Prostate gland (tissue), 2 donors: ENCODE measurements around the gene SPRED1.

ENCODE experiments used
- POLR2A ChIP-seq: fragments of 450-650 bp; IDR thresholded peaks from one replicate; pipeline ENCODE4 v1.6.1; 2016; ENCODE audit warnings: antibody characterized with exemption, mild to moderate bottlenecking
- POLR2AphosphoS5 ChIP-seq: sonication (generic); formaldehyde crosslinking; IDR thresholded peaks from one replicate; pipeline ENCODE4 v1.6.1; 2017; ENCODE audit warnings: antibody characterized with exemption
- TF ChIP-seq, protein P1 (sequence below), 4 experiments: fragments of 200-600 bp in 2 of 4; fragments of 450-650 bp in 2 of 4; sonication (generic) in 2 of 4; IDR thresholded peaks; 1 replicate in 3 of 4; 2 replicates in 1 of 4; pipeline ENCODE4 v1.5.1; 2016 to 2019; ENCODE audit warnings: antibody characterized with exemption in 4 of 4, mild to moderate bottlenecking in 2 of 4, moderate library complexity in 2 of 4

DNA sequence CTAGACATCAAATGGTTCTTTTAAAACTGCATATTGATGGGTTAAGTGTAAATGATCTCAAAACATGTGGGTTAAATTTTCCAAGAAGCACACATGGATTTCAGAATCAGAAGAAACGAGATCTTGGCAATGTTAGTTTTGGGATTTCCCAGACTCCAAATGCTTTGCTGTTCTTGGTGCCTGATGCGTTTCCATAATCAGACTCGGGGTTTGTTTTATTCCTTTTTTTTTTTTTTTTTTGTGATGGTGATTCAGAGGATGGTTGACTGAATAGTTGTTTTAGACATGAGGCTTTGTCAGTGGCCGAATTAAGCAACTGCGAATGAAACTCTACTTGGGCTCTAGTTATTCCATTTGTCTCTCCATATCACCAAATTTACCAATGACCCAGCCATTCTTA lies 149.1 kb downstream of the SPRED1 start:
- TF ChIP-seq, protein P1, sequence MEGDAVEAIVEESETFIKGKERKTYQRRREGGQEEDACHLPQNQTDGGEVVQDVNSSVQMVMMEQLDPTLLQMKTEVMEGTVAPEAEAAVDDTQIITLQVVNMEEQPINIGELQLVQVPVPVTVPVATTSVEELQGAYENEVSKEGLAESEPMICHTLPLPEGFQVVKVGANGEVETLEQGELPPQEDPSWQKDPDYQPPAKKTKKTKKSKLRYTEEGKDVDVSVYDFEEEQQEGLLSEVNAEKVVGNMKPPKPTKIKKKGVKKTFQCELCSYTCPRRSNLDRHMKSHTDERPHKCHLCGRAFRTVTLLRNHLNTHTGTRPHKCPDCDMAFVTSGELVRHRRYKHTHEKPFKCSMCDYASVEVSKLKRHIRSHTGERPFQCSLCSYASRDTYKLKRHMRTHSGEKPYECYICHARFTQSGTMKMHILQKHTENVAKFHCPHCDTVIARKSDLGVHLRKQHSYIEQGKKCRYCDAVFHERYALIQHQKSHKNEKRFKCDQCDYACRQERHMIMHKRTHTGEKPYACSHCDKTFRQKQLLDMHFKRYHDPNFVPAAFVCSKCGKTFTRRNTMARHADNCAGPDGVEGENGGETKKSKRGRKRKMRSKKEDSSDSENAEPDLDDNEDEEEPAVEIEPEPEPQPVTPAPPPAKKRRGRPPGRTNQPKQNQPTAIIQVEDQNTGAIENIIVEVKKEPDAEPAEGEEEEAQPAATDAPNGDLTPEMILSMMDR (IDR thresholded peaks at IDR 0.05): no peak
- TF ChIP-seq POLR2A (no peak), POLR2AphosphoS5 (no peak)
